Spleen (tissue), 7 donors: ENCODE measurements around the gene KCNQ4.

Source experiments
- POLR2A ChIP-seq, 3 donors: fragments of 450-650 bp; IDR thresholded peaks; one replicate each; pipeline ENCODE4 v1.5.1; 2017; ENCODE audit warnings: antibody characterized with exemption in 3 of 3, mild to moderate bottlenecking in 1 of 3
- TF ChIP-seq, protein P1 (sequence below), 11 experiments: fragments of 200-600 bp in 7 of 11; fragments of 450-650 bp in 4 of 11; sonication (generic) in 4 of 11; IDR thresholded peaks in 8 of 11; conservative IDR thresholded peaks in 3 of 11; 1 replicate in 7 of 11; 2 replicates in 4 of 11; pipeline versions ENCODE4 v1.4.0 to v1.8.0; 2016 to 2021; ENCODE audit warnings: antibody characterized with exemption in 11 of 11, inconsistent platforms in 4 of 11, mild to moderate bottlenecking in 1 of 11
- donor health status: DM: no; HTN: no; CAD: no; lungs with moderate emphysema.
- donor health status: DM: no; HTN: no; CAD: no.
- donor health status: DM: no; HTN: no; CAD: no.

GRCh38 chr1:40797668-40798010 is 14.1 kb downstream of the KCNQ4 start:
- TF ChIP-seq POLR2A (IDR thresholded peaks at IDR 0.05), result no peak
- TF ChIP-seq, protein P1, sequence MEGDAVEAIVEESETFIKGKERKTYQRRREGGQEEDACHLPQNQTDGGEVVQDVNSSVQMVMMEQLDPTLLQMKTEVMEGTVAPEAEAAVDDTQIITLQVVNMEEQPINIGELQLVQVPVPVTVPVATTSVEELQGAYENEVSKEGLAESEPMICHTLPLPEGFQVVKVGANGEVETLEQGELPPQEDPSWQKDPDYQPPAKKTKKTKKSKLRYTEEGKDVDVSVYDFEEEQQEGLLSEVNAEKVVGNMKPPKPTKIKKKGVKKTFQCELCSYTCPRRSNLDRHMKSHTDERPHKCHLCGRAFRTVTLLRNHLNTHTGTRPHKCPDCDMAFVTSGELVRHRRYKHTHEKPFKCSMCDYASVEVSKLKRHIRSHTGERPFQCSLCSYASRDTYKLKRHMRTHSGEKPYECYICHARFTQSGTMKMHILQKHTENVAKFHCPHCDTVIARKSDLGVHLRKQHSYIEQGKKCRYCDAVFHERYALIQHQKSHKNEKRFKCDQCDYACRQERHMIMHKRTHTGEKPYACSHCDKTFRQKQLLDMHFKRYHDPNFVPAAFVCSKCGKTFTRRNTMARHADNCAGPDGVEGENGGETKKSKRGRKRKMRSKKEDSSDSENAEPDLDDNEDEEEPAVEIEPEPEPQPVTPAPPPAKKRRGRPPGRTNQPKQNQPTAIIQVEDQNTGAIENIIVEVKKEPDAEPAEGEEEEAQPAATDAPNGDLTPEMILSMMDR (IDR thresholded peaks at IDR 0.05 in 8 of 11, conservative IDR thresholded peaks at IDR 0.05 in 3 of 11), result no peak
